ENCODE data around the gene PLXNB2. TPM values are rescaled to one million over a fixed set of nuclear protein-coding genes. Genes with fewer than 3 reads are reported as not detected.

PLXNB2 gene
- total RNA-seq, 1 donor from 2014 or later: 362 TPM

DNA sequence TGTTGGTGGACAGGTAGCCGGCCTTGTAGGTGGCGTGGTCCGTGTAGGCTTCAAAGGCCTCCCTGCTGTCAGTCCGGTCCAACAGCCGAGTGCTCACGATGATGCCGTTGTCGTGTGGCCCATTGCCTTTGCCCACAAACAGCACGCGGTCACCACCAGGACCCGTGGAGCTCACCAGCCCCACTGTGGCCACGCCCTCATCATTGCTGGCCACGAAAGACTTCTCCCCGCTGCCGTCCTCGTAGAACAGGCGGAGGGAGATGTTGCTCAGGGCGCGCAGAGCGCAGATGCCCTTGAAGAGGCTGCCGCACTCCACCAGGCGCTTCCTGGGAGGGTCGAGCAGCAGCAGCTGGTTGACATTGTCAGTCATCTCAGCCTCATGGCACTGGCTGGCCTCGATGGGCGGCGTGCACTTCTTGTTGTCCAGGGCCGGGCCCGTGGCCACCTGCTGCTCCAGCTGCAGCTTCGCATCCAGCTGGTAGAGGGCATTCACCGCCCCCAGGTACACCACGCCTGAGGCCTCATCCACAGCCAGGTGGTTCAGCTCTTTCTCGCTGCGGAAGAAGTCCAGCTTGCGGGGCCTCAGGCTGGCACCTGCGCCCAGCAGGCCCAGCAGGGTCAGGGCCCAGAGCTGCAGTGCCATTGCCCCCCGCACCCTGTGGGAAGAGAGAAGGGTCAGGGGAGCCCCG lies 17.4 kb downstream of the PLXNB2 start:
- Mint-ChIP-seq H3K9me3 (ENCODE audit: unreplicated experiment) (no peaks in the 10 kb centered on the region), H3K27me3 (ENCODE audit: unreplicated experiment) (no peaks in the 10 kb centered on the region), H3K36me3 (ENCODE audit: unreplicated experiment) (peaks cover 12% of the 10 kb centered on the region), H3K27ac (ENCODE audit: unreplicated experiment) (no peak overlapping the region), H3K4me3 (ENCODE audit: unreplicated experiment) (no peak overlapping the region), H3K4me1 (ENCODE audit: unreplicated experiment) (peaks cover 27% of the 10 kb centered on the region)
- TF ChIP-seq, protein P1, sequence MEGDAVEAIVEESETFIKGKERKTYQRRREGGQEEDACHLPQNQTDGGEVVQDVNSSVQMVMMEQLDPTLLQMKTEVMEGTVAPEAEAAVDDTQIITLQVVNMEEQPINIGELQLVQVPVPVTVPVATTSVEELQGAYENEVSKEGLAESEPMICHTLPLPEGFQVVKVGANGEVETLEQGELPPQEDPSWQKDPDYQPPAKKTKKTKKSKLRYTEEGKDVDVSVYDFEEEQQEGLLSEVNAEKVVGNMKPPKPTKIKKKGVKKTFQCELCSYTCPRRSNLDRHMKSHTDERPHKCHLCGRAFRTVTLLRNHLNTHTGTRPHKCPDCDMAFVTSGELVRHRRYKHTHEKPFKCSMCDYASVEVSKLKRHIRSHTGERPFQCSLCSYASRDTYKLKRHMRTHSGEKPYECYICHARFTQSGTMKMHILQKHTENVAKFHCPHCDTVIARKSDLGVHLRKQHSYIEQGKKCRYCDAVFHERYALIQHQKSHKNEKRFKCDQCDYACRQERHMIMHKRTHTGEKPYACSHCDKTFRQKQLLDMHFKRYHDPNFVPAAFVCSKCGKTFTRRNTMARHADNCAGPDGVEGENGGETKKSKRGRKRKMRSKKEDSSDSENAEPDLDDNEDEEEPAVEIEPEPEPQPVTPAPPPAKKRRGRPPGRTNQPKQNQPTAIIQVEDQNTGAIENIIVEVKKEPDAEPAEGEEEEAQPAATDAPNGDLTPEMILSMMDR (IDR thresholded peaks at IDR 0.05): no peak
- DNase-seq (ENCODE audit: extremely low spot score, unreplicated experiment): no peak

DNA sequence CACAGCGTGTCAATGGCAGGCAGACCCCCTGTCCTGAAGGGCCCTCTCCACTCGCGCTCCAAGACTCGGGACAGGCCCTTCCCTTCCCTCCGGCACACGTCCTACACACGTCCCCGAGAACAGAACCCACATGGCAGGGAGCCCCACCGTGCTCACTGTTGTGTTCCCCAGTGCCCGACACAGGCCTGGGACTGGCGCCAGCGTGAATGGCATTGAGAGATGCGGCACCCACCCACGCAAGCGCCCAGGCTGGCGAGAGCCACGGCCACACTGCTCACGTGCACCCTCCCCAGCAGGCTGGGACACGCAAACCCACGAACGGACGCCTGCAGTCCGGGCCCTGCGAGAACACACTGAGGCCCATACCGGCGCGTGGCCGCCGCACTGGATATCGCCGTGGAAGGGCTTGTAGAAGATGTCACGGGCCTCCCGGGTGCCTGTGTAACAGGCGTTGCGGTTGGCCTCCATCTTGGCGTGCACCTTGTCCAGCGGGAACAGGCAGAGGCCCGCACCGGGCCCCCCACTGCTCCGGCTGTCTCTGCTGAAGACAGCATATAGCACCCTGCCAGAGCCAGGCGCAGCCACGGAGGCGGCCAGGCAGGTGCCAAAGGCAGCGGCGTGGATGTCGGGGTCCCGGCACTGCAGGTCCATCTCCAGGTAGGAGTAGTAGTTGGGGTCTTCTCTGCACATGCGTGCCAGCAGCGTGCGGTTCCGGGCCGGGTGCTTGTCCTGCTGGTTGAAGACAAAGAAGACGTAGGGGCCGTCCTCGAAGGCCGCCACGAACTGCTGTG lies 18.1 kb downstream of the PLXNB2 start:
- Mint-ChIP-seq H3K4me3 (ENCODE audit: unreplicated experiment) (no peak overlapping the region), H3K27ac (ENCODE audit: unreplicated experiment) (no peak overlapping the region), H3K9me3 (ENCODE audit: unreplicated experiment) (no peaks in the 10 kb centered on the region), H3K4me1 (ENCODE audit: unreplicated experiment) (peaks cover 20% of the 10 kb centered on the region), H3K27me3 (ENCODE audit: unreplicated experiment) (no peaks in the 10 kb centered on the region), H3K36me3 (ENCODE audit: unreplicated experiment) (peaks cover 12% of the 10 kb centered on the region)
- no peak for DNase-seq (ENCODE audit: extremely low spot score, unreplicated experiment)
- TF ChIP-seq, protein P1 (IDR thresholded peaks at IDR 0.05): no peak

- TF ChIP-seq, protein P1 (IDR thresholded peaks at IDR 0.05): no peak
- Mint-ChIP-seq H3K27ac (ENCODE audit: unreplicated experiment) (no peak overlapping the region), H3K9me3 (ENCODE audit: unreplicated experiment) (no peaks in the 10 kb centered on the region), H3K36me3 (ENCODE audit: unreplicated experiment) (peaks cover 12% of the 10 kb centered on the region), H3K27me3 (ENCODE audit: unreplicated experiment) (no peaks in the 10 kb centered on the region), H3K4me1 (ENCODE audit: unreplicated experiment) (peaks cover 9% of the 10 kb centered on the region), H3K4me3 (ENCODE audit: unreplicated experiment) (no peak overlapping the region)
- no peak for DNase-seq (ENCODE audit: extremely low spot score, unreplicated experiment)
These were observed 19.7 kb downstream of the PLXNB2 start for GRCh38 chr22:50287731-50288130.

GRCh38 chr22:50286701-50287318 lies 20.6 kb downstream of the PLXNB2 start:
- Mint-ChIP-seq H3K9me3 (ENCODE audit: unreplicated experiment) (no peaks in the 10 kb centered on the region), H3K4me1 (ENCODE audit: unreplicated experiment) (peaks cover 3% of the 10 kb centered on the region), H3K36me3 (ENCODE audit: unreplicated experiment) (peaks cover 9% of the 10 kb centered on the region), H3K4me3 (ENCODE audit: unreplicated experiment) (no peak overlapping the region), H3K27me3 (ENCODE audit: unreplicated experiment) (no peaks in the 10 kb centered on the region), H3K27ac (ENCODE audit: unreplicated experiment) (no peak overlapping the region)
- TF ChIP-seq, protein P1 (IDR thresholded peaks at IDR 0.05): no peak
- DNase-seq (ENCODE audit: extremely low spot score, unreplicated experiment): no peak

DNA sequence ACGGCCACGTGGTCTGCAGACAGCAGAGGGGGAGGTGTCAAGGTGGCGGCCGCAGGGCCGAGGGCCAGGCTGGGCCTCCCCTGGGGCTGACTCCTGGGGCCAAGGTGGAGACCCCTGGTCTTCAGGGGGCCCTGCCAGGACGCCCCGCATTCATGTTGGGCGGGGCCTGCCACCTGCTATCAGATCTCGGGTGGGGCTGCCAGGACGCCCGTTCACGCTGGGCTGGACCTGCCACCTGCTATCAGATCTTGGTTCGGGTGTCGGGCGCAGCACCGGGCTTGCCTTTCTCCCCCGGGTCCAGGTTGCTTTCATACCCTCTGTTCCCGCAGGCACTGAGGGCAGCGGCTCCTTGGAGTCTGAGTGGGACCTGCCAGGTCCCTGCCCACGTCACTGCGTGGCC lies 21.2 kb downstream of the PLXNB2 start:
- Mint-ChIP-seq H3K27ac (ENCODE audit: unreplicated experiment) (no peak overlapping the region), H3K4me1 (ENCODE audit: unreplicated experiment) (peaks cover 3% of the 10 kb centered on the region), H3K36me3 (ENCODE audit: unreplicated experiment) (peaks cover 9% of the 10 kb centered on the region), H3K27me3 (ENCODE audit: unreplicated experiment) (no peaks in the 10 kb centered on the region), H3K9me3 (ENCODE audit: unreplicated experiment) (no peaks in the 10 kb centered on the region), H3K4me3 (ENCODE audit: unreplicated experiment) (no peak overlapping the region)
- TF ChIP-seq, protein P1 (IDR thresholded peaks at IDR 0.05): no peak
- no peak for DNase-seq (ENCODE audit: extremely low spot score, unreplicated experiment)
